DMS79 treated with DMSO at 0.1 percent for 48 hours (cell line): ENCODE measurements around the gene CLCNKA.

ENCODE experiments used
- DNase-seq: peaks from one replicate; lab custom pipeline; 2025; lab: John Stamatoyannopoulos, UW

CLCNKA gene

DNA sequence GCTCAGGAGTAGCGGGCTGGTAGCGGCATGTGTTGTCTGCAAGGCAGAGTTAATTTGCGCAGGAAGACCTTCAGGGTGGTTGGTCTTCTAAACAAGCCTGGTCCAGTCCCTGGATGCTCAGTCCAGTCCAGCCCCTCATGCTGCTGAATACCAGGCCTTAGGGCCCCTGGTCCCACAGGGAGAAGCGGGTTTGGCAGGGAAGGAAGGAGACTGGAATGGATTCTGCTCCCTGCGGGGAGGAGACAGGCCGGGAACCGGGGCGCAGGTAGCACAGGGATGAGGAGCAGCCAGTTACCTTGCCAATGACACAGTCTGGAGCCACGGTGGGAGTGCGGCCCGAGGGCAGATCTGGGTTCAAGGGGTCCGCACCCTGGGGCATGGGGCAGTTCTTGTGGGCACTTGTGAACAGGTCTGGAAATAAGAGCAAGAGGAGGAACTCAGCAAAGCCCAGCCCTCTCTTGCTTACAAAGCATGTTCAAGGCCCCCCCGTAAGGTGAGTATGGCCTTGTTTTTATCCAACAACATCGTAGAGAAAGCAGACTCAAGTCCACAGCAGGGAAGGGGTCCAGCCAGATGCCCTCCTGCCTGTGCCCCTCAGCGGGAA, 41.5 kb downstream of the CLCNKA start:
- no peak for DNase-seq

DNA sequence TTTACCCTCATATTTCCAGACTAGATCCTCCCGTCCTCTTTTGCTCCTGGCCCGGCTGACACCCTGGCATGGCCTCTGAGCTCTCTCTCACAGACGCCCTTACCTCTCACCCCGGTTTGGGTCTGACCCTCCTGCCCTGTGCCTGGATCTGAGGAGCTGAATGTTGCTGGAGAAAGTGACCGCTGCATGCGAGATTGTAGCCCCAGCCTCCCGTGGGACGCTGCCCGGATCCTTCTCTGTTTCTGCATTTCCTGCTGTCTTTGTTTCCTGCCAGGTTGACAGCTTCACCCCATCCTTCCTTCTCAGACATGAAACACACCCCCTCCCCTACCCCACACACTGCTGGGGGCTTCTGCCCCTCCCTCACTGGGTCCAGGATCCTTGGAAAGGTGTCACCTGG, 42.1 kb downstream of the CLCNKA start:
- DNase-seq, result no peak

GRCh38 chr1:16064536-16065268, 42.9 kb downstream of the CLCNKA start:
- DNase-seq, result no peak

GRCh38 chr1:16065269-16065576, 43.4 kb downstream of the CLCNKA start:
- no peak for DNase-seq

DNA sequence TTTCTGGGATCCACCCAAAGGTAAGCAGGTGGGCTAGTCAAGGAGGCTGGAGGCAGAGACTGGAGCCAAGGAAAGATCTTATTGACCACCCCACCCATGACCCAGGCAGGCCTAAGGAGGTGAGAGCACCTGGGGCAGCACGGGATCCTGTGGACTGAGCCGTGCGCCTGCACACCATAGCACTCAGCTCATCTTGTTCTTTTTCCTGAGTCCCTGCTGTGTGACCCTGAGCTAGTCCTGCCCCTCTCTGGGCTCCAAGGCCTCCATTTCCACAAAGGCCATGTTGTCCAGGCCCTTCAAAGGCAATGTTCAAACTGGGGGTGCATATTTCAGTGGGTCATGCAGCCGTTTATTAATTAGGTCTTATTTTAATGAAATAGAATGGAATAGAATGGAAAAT, 44.4 kb downstream of the CLCNKA start:
- no peak for DNase-seq

GRCh38 chr1:16067127-16067768, 45.4 kb downstream of the CLCNKA start:
- DNase-seq, result no peak

DNA sequence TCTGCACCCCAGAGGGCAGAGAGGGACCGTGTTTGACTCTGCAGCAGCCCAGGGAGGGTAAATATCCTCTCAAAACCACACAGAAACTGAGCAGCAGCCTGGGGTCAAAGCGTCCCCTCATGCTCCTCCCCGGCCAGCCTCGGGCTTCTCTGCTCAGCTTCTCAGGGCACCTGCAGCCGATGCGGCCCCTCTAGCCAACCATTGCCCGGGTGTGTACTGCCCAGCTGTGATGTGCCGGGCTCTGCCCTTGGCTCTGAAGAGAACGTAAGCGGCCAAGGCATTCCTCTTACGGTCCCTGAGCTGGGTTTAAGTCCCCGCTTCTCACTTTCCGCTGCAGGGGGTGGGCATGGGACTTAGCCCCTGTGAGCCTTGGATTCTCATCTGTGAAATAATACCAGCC, 46.1 kb downstream of the CLCNKA start:
- no peak for DNase-seq

- peak; percentile 47 for DNase-seq
Observed at GRCh38 chr1:16068356-16069270, 46.8 kb downstream of the CLCNKA start.

- no peak for DNase-seq
Observed at GRCh38 chr1:16070640-16071355, 49.0 kb downstream of the CLCNKA start.

DNA sequence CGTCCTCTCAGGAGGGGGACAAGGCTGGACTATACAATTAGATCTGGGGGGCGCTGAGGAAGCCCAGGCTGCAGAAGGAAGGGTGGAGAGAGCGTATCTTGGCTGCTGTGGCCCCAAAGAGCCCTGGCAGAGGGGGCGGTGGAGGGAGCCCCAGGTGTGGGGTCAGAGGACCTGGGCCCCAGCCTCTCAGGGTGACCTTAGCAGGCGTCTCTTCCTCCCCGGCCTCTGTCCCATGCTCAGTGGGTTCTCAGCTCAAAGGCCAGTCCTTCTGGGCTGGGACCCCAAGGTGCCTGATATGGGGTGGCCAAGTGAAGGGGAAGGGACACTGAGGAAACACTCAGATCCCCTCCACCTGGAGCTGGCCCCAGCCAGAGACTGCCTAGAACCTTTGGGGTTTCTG, 49.8 kb downstream of the CLCNKA start:
- no peak for DNase-seq

GRCh38 chr1:16072095-16072494, 50.3 kb downstream of the CLCNKA start:
- DNase-seq, result no peak

DNA sequence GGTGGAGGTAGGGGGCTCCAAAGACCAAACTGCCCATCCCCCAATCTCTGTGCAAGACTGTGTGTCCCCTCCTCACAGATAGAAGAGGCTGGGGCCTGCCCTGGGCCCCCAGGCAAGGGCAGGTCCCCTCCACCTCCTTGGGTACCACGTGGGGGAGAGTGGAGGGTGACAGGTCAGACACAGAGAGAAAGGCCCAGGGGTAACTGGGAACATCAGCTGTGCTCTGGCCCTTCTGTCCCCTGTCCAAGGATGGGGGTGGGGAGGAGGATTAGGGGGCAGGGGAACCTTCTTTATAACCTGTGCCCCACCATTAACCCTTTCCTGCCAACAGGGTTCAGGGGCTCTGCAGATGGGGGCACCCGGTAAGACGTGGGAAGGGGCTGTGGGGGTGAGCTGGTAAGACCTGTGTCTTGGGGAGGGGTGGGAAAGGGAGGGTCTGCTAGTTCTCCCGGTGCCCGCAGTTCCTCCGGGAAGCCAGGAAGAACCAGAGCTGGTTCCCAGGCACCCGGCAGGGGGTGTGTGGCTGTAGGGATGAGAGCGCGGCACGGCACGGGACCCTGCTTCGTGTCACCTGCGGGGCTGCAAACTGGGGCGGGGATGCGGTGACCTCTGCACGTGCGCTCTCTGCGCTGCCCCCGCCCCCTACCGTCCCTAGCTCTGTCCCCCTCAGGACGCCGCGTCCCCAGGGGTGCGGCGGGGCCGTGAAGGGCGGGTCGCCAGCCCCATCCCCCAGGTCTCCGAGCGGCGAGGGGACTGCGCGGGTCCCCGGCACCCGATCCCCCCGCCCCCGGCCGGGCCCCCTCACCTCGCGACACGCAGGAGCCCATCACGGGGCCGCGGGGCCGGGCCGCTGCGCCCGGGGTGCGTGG, 51.0 kb downstream of the CLCNKA start:
- no peak for DNase-seq

DNA sequence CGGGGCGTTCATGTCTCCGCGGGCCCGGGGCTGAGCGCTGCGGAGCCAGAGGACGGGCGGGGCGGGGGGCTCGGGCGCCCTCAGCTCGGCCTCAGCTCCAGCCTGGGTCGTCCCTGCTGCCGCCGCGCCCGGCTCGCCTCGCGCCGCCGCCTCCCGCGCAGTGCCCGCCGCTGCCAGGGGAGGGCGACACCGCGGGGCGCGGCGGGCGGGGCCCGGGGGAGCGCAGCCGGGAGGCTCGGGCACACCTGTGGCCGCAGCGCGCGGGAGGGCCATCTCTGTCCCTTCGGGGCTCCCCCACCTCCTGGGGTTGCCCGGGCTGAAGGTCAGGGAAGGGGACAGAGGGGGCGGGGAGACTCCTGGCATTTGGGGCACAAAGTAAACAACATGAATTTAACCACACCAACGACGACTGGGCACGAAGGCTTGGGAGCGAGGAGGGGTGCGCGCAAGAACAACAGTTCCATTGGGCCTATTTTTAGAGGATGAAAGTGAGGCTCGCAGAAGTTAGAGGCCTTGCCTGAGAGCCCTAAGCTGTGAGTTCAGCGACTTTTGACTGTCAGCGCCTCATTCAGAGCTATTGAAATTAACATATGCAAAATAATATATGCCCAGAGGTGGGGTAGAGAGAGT, 51.8 kb downstream of the CLCNKA start, which contains the start of gene FAM131C:
Gene FAM131C, minus strand, starts transcription at position 162 of the 630 bp plus-strand sequence. CDS start 209 bp downstream, outside the sequence.
- peak; percentile 23 for DNase-seq

DNA sequence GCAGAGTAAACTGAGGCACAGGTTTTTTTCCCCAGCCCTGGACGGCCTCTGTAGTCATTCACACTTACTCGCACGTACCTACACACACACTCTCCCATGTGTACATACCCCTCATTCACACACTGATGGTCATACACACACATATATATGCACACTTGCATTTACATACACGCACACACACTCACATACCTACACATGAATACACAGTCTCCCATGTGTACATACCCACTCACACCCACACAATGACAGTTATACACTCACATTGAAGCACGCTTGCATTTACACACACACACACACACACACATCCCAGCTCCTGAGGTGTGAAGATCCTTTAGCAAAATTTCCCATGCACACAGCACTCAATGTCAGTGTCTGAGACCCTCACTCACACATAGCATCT, 52.4 kb downstream of the CLCNKA start:
- DNase-seq, result no peak

DNA sequence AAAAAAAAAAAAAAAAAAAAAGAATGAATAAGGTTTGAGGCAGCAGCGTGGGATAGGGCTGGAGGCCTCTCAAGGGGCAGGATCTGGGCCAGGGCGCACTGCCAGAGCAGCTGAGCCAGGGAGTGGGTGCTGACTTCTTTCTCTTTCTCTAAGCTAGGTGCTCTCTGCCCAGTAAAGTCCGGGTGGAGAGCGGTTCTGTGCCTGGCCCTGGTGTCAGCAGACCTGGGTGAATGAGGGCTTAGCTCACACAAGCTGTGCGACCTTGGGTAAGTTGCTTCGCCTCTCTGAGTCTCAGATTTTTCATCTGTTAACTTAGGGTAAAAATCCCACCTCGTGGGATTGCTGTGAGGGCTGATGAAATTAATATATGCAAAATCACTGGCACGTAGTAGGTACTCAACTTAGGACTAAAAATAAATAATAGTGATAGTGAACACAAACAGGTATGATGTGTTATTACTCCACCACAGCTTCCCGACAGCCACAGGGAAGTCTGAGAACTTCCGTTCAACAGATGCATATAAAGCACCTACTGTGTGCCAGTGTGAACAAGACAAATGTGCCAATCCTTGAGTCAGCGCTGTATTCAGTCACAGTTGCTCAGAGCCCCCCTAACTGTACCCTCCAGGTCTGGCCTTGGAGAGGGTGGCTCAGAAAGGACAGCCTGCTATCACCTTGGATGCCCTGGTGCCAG, 53.6 kb downstream of the CLCNKA start:
- DNase-seq, result no peak

DNA sequence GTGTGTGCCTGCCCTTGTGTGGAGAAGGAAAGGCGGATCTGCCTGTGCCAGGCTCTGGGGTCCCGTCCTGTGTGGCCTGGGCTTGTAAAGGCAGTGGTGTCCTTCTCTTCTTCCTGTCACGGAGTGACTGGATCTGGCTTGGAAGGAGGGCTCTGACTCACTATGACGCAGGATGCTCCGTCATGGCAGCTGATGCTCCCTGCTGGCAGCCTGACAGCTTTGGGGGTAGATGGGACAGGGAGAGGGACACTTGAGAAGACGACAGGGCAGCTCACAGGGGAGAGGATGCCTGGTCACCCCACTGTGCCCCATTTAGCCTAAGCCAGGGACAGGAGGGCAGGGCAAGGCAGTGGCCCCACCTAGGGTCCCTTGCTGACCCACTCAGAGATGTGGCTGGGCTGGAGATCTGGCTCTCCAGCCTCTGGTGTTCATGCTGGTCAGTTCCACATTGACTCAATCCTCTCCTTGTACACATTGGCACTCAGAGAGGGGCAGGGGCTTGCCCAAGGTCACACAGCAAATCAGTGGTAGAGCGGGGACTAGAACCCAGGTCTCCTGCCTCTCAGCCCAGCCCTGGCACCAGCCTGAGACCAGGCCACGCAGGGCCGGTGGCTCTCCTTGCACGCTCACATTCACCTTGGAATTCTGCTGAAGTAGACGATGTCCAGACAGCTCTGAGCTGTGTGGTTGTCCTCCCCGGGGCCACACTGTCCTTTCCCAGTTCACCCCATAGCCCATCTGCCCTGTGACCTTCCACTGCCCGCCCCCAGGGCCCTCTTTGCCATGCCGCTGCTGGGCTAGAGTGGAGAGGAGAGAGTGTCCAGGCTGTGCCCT, 54.4 kb downstream of the CLCNKA start:
- DNase-seq, result no peak

DNA sequence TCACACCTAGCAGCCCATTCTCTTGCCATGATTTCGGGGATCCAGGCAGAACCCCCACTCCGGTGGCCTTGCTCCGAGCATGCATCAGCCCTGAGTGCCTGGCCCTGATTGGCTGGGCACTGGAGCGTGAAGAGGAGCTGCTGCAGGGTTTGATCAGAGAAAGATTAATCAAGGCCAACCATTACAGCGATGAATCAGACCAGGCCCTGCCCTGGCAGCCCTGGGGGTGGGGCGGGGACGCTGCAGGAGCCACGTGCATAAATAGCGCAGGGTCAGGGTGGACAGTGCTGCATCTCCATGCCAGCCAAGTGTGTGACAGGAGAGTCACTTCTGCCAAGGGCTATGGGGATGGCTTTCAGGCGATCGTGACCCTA, 55.0 kb downstream of the CLCNKA start:
- DNase-seq, result no peak

DNA sequence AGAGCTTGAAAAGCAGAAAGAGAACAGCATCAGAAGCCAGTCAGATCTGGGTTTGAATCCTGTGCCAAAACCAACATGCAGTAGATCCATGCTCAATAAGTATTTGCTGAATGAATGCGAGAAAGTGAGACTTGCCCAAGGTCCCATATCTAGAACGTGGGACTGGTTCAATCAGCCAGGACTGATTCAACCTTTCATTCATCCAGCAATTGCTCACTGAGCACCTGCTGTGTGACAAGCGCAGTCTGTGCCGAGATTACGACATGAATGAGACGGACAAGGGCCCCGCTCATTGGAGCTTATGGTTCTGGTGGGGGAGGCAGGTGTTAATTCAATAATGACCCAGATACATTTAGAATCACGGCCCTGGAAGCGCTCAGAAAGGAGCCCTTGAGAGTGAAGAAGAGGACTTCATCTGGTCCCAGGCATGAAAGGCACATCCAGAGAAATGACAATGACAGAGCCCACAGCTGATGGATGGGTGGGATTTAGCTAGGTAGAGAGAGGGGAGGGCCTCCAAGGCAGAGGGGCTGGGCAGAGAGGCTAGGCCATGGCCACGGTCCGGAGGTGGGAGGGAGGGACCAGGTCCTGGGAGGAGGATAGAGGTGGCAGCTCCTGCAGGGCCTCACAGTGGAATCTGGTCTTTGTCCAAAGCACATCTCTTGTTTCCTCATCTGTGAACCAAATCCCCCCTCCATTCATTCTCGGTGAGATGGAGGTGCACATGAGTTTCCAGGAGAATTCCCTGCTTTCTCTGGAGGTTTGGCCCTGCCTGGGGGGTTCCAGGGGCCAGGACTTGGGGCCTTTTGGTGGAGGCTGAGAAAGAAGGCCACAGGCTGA, 55.8 kb downstream of the CLCNKA start:
- no peak for DNase-seq
